Measurements from ENCODE around the gene BFAR. TPM values are rescaled to one million over a fixed set of nuclear protein-coding genes. Genes with fewer than 3 reads are reported as not detected.

Gene BFAR
- total and polyA plus RNA-seq, 10 of the 15 experiments (the other 5 are each of a cell fraction or from before 2014, with no cell fraction given), result 34.6 to 62.0 (median 43.4) TPM

DNA sequence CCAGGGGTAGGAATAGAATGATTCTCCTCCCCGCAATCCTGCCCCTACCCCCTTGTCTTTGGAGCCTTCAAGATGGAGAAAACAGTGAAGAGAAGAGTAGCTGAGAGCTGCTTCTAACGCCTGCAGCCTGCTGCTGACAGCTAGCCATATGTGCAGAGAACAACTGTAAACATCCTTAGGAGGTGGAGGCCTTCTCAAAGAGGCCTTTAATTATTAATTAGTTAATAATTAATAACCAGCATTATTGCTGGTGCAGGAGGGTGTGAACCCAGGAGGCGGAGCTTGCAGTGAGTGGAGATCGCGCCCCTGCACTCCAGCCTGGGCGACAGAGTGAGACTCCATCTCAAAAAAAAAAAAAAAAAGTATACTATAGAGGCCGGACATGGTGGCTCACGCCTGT, 8.5 kb downstream of the BFAR start:
- Histone ChIP-seq H3K4me2 (ENCODE audit: control insufficient read depth, insufficient read depth) (no peak overlapping the region), H3K27me3 (replicated peaks in 1 of 2; ENCODE audit: control insufficient read depth in 2 of 2, insufficient read depth in 2 of 2, low read length in 1 of 2) (no peaks in the 10 kb centered on the region), H2AFZ (ENCODE audit: control insufficient read depth, low read depth, low read length) (no peak overlapping the region), H3K4me1 (ENCODE audit: control insufficient read depth, insufficient read depth, low read length) (no peaks in the 10 kb centered on the region), H4K20me1 (ENCODE audit: control insufficient read depth, insufficient read depth) (no peaks in the 10 kb centered on the region), H3K4me3 (no peak overlapping the region), H3K36me3 (ENCODE audit: control insufficient read depth in 2 of 2, insufficient read depth in 2 of 2, low read length in 1 of 2) (peaks cover 3 to 22% of the 10 kb centered on the region in 2 experiments), H3K9me3 (replicated peaks; ENCODE audit: control insufficient read depth, insufficient read depth, low read length) (no peaks in the 10 kb centered on the region), H3K79me2 (ENCODE audit: control insufficient read depth, insufficient read depth, low read length) (peaks cover 54% of the 10 kb centered on the region), H3K27ac (ENCODE audit: control insufficient read depth, insufficient read depth) (no peak overlapping the region), H3K9ac (ENCODE audit: control insufficient read depth, insufficient read depth, low read length) (no peak overlapping the region)
- ChIA-PET SMC1A (ENCODE audit: uncharacterized antibody, unreplicated experiment) (interaction anchor here (1.4 kb wide), 1 partner anchor 33 kb away, joined by 3 read pairs; no protein-coding TSS in a partner anchor), CTCF (no interaction called here), RAD21 (ENCODE audit: unreplicated experiment) (no interaction called here), POLR2A (no interaction called here)
- in situ Hi-C loops (cut with MboI) (loop anchor here (25.0 kb wide), 2 partner anchors 446 to 996 kb away; partner anchors contain the start of genes MARF1 and RRN3), intact Hi-C loops (cut with micrococcal nuclease; ENCODE audit: unreplicated experiment) (no loop called here)
- 90% methylated on average over 8 of the region's 8 CpGs for WGBS (ENCODE audit: insufficient coverage, insufficient replicate concordance, low lambda C conversion rate, missing lambda C conversion rate)
- ATAC-seq, result no peak
- no peak for FAIRE-seq
- TF ChIP-seq SUPT20H (IDR thresholded peaks at IDR 0.05; ENCODE audit: borderline replicate concordance, control insufficient read depth, low read depth, low read length) (no peak), SP1 (IDR thresholded peaks at IDR 0.05; ENCODE audit: low read depth, low read length) (no peak), WRNIP1 (IDR thresholded peaks at IDR 0.05; ENCODE audit: borderline replicate concordance, low read depth, low read length) (no peak), EGR1 (IDR thresholded peaks at IDR 0.05; ENCODE audit: borderline replicate concordance in 1 of 2, low read depth in 2 of 2, low read length in 2 of 2) (no peak), ASH2L (IDR thresholded peaks at IDR 0.05; ENCODE audit: borderline replicate concordance, low read depth) (no peak), IRF4 (IDR thresholded peaks at IDR 0.05; ENCODE audit: low read depth, low read length) (no peak), BMI1 (IDR thresholded peaks at IDR 0.05; ENCODE audit: borderline replicate concordance) (no peak), ZNF207 (IDR thresholded peaks at IDR 0.05; ENCODE audit: borderline replicate concordance) (no peak), RUNX3 (IDR thresholded peaks at IDR 0.05; ENCODE audit: low read length) (no peak), EZH2 (IDR thresholded peaks at IDR 0.05; ENCODE audit: borderline replicate concordance, control insufficient read depth, low read depth, low read length) (no peak), FOXM1 (IDR thresholded peaks at IDR 0.05; ENCODE audit: low read depth, low read length) (no peak), RBBP5 (conservative IDR thresholded peaks at IDR 0.05) (no peak), MYB (IDR thresholded peaks at IDR 0.05; ENCODE audit: borderline replicate concordance, low read depth, low read length) (no peak)
- TF ChIP-seq, protein P1, sequence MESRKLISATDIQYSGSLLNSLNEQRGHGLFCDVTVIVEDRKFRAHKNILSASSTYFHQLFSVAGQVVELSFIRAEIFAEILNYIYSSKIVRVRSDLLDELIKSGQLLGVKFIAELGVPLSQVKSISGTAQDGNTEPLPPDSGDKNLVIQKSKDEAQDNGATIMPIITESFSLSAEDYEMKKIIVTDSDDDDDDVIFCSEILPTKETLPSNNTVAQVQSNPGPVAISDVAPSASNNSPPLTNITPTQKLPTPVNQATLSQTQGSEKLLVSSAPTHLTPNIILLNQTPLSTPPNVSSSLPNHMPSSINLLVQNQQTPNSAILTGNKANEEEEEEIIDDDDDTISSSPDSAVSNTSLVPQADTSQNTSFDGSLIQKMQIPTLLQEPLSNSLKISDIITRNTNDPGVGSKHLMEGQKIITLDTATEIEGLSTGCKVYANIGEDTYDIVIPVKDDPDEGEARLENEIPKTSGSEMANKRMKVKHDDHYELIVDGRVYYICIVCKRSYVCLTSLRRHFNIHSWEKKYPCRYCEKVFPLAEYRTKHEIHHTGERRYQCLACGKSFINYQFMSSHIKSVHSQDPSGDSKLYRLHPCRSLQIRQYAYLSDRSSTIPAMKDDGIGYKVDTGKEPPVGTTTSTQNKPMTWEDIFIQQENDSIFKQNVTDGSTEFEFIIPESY (IDR thresholded peaks at IDR 0.05), result no peak
- TF ChIP-seq, protein P2, sequence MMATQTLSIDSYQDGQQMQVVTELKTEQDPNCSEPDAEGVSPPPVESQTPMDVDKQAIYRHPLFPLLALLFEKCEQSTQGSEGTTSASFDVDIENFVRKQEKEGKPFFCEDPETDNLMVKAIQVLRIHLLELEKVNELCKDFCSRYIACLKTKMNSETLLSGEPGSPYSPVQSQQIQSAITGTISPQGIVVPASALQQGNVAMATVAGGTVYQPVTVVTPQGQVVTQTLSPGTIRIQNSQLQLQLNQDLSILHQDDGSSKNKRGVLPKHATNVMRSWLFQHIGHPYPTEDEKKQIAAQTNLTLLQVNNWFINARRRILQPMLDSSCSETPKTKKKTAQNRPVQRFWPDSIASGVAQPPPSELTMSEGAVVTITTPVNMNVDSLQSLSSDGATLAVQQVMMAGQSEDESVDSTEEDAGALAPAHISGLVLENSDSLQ (IDR thresholded peaks at IDR 0.05), result no peak
- BruUV-seq (replicated peaks), result no TSS peak
- no peak for DNase-seq (ENCODE audit: low read depth, low spot score)

Measured in GM12878 (cell line).